Right ventricle myocardium inferior (tissue), 1 donor: ENCODE results near the gene ZNF282. TPM values are rescaled to one million over a fixed set of nuclear protein-coding genes. Genes with fewer than 3 reads are reported as not detected.
"Not testable (repeated sequence)": the region's sequence is repeated elsewhere in the genome, so short reads cannot be mapped to it uniquely, and the experiment has no call there.

Experiments used
- ATAC-seq: fragments of 200-7000 bp; cut with Tn5 transposase; one replicate; pipeline ENCODE4 v1.9.1; 2020; ENCODE audit warnings: mild to moderate bottlenecking, moderate library complexity
- DNase-seq: peaks from one replicate; pipeline ENCODE4 v3.0.0; 2021; ENCODE audit errors: missing footprints
- intact Hi-C: fragments of 100-400 bp; cut with DNase I; formaldehyde crosslinking; loops from one replicate; pipeline ENCODE4 v1.11.0; 2022
- total RNA-seq: library from RNA; stranded (reverse); fragmentation: NEBNext Ultra II Directional; extraction: Animal tissue kit (Norgen Biotek cat#: 25700); gene quantifications from one replicate; pipeline ENCODE4 v1.2.1, GENCODE V29; 2021
- donor health status: DM: no; HTN: yes; CAD: no; lungs with severe emphysema.

The ZNF282 gene
- total RNA-seq, 1 donor from 2014 or later, result 13.2 TPM

GRCh38 chr7:149241696-149242095, 46.4 kb downstream of the ZNF282 start:
- DNase-seq (no peak), ATAC-seq (no peak)
- intact Hi-C loops, result no loop called here

- ATAC-seq, result no peak
- DNase-seq, result no peak
- intact Hi-C loops, result no loop called here
These were observed 49.9 kb downstream of the ZNF282 start for GRCh38 chr7:149245244-149245643.

- no peak for ATAC-seq
- intact Hi-C loops, result no loop called here
- no peak for DNase-seq
These were observed 50.4 kb downstream of the ZNF282 start for GRCh38 chr7:149245744-149246143.

- ATAC-seq, result no peak
- DNase-seq, result no peak
- intact Hi-C loops, result no loop called here
These were observed 53.4 kb downstream of the ZNF282 start for GRCh38 chr7:149248777-149249176.

GRCh38 chr7:149250151-149250550, 54.8 kb downstream of the ZNF282 start:
- intact Hi-C loops, ATAC-seq, DNase-seq: not testable (repeated sequence)

- DNase-seq, ATAC-seq, intact Hi-C loops: not testable (repeated sequence)
These were observed 56.2 kb downstream of the ZNF282 start for GRCh38 chr7:149251518-149251917.

GRCh38 chr7:149252378-149252777, 57.0 kb downstream of the ZNF282 start:
- DNase-seq (no peak), ATAC-seq (no peak)
- intact Hi-C loops, result no loop called here

GRCh38 chr7:149253665-149254064, 58.3 kb downstream of the ZNF282 start:
- intact Hi-C loops, result no loop called here
- ATAC-seq, result no peak
- DNase-seq, result no peak

GRCh38 chr7:149254181-149254858, 59.0 kb downstream of the ZNF282 start:
- ATAC-seq, result no peak
- peak; percentile 58 for DNase-seq
- intact Hi-C loops, result no loop called here

GRCh38 chr7:149255174-149255573, 59.8 kb downstream of the ZNF282 start:
- intact Hi-C loops, result no loop called here
- DNase-seq (no peak), ATAC-seq (no peak)

GRCh38 chr7:149256568-149256967, 61.2 kb downstream of the ZNF282 start:
- ATAC-seq (no peak), DNase-seq (no peak)
- intact Hi-C loops, result no loop called here

GRCh38 chr7:149257146-149257545, 61.8 kb downstream of the ZNF282 start:
- DNase-seq (no peak), ATAC-seq (no peak)
- intact Hi-C loops, result no loop called here

GRCh38 chr7:149261316-149261828, 66.0 kb downstream of the ZNF282 start:
- intact Hi-C loops, result loop anchor here (5.0 kb wide), 1 partner anchor 236 kb away; the partner anchor contains the start of gene ZNF746
- DNase-seq (no peak), ATAC-seq (peak; percentile 12)

GRCh38 chr7:149261829-149262617, 66.7 kb downstream of the ZNF282 start, which contains the start of gene ZNF783:
TSS of gene ZNF783 (plus strand) at chr7:149262196. CDS start at chr7:149262334, 138 bp downstream.
- intact Hi-C loops, result loop anchor here (5.0 kb wide), 1 partner anchor 235 kb away; the partner anchor contains the start of gene ZNF746
- DNase-seq (peak; percentile 94), ATAC-seq (peak; percentile 97)

- peak; percentile 28 for DNase-seq
- intact Hi-C loops, result no loop called here
- no peak for ATAC-seq
These were observed 71.1 kb downstream of the ZNF282 start for GRCh38 chr7:149266451-149266850.

GRCh38 chr7:149267733-149268132, 72.4 kb downstream of the ZNF282 start:
- no peak for ATAC-seq
- intact Hi-C loops, result no loop called here
- peak; percentile 47 for DNase-seq

- intact Hi-C loops, ATAC-seq, DNase-seq: not testable (repeated sequence)
These were observed 79.1 kb downstream of the ZNF282 start for GRCh38 chr7:149274424-149274823.
